ENCODE measurements around the gene ELFN2. TPM values are rescaled to one million over a fixed set of nuclear protein-coding genes. Genes with fewer than 3 reads are reported as not detected.

Gene ELFN2
- total RNA-seq, 1 donor from 2014 or later, result 0.82 TPM

DNA sequence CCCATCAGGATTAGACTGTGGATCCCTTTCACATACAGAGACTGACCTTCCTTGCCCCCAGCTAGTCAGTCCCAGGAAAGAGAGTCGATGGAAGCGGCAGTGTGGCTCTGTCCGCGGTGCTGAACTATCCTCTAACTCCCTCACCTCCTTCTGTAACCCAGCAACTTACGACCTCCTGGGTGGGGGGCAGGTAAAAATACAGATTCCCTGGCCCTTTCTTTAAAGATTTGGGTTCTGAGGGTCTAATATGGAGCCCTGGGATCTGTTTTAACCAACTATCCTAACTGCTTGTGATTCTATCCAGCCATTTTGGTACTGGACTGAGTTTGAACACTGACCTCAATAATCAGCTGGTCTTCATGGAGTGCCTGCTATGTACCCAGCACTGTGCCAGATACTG is 35.7 kb upstream of the ELFN2 start:
- H4K20me1 ChIP-seq (ENCODE audit: low read depth), result peaks cover 8% of the 10 kb centered on the region
- H3K27me3 ChIP-seq, result peaks cover 7% of the 10 kb centered on the region
- Mint-ChIP-seq H3K4me1 (peaks cover 15% of the 10 kb centered on the region), H3K36me3 (no peaks in the 10 kb centered on the region), H3K9me3 (peaks cover 2% of the 10 kb centered on the region), H3K27ac (no peak overlapping the region), H3K4me3 (no peak overlapping the region), H3K27me3 (ENCODE audit: insufficient read depth, low read depth) (peaks cover 30% of the 10 kb centered on the region)
- peak; percentile 86 for DNase-seq (ENCODE audit: low spot score)
- H3K36me3 ChIP-seq, result no peaks in the 10 kb centered on the region
- no peak overlapping the region for H3K9ac ChIP-seq
- no peaks in the 10 kb centered on the region for H3K9me3 ChIP-seq (ENCODE audit: low read depth)
- H3K4me2 ChIP-seq, result no peak overlapping the region
- TF ChIP-seq EZH2phosphoT487 (IDR thresholded peaks at IDR 0.05) (no peak), EZH2 (IDR thresholded peaks at IDR 0.05) (no peak)
- TF ChIP-seq, protein P1, sequence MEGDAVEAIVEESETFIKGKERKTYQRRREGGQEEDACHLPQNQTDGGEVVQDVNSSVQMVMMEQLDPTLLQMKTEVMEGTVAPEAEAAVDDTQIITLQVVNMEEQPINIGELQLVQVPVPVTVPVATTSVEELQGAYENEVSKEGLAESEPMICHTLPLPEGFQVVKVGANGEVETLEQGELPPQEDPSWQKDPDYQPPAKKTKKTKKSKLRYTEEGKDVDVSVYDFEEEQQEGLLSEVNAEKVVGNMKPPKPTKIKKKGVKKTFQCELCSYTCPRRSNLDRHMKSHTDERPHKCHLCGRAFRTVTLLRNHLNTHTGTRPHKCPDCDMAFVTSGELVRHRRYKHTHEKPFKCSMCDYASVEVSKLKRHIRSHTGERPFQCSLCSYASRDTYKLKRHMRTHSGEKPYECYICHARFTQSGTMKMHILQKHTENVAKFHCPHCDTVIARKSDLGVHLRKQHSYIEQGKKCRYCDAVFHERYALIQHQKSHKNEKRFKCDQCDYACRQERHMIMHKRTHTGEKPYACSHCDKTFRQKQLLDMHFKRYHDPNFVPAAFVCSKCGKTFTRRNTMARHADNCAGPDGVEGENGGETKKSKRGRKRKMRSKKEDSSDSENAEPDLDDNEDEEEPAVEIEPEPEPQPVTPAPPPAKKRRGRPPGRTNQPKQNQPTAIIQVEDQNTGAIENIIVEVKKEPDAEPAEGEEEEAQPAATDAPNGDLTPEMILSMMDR (IDR thresholded peaks at IDR 0.05), result no peak
- H3K4me1 ChIP-seq, result peaks cover 9% of the 10 kb centered on the region
- H2AFZ ChIP-seq (replicated peaks), result no peak overlapping the region
- H3K79me2 ChIP-seq (ENCODE audit: low read depth), result no peaks in the 10 kb centered on the region
- H3K27ac ChIP-seq, result no peak overlapping the region
- no peak overlapping the region for H3K4me3 ChIP-seq
- H3F3A ChIP-seq (ENCODE audit: low read depth), result no peaks in the 10 kb centered on the region

DNA sequence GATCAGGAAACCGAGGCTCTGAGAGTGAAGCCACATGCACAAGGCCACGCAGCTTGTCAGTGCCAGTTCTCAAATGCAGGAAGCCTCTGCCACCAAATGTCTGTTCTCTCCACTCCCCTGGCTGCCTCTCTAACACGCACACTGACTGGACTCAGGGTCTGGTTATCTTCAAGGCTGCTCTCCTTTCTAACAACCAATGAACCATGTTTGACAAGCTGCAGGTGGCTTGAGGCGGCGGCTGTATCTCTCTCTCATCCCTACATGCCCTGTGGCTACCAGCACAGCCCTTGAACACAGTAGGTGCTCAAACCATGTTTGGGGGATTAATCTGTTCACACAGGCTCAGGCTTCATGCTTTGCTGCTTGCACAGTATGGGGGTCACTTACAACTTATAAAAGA is 35.2 kb upstream of the ELFN2 start:
- Mint-ChIP-seq H3K36me3 (no peaks in the 10 kb centered on the region), H3K27ac (no peak overlapping the region), H3K27me3 (ENCODE audit: insufficient read depth, low read depth) (peaks cover 33% of the 10 kb centered on the region), H3K4me3 (no peak overlapping the region), H3K4me1 (peaks cover 18% of the 10 kb centered on the region), H3K9me3 (peaks cover 3% of the 10 kb centered on the region)
- H3K79me2 ChIP-seq (ENCODE audit: low read depth), result no peaks in the 10 kb centered on the region
- H3K4me2 ChIP-seq, result no peak overlapping the region
- TF ChIP-seq EZH2 (IDR thresholded peaks at IDR 0.05), result no peak
- no peak for TF ChIP-seq EZH2phosphoT487 (IDR thresholded peaks at IDR 0.05)
- TF ChIP-seq, protein P1 (IDR thresholded peaks at IDR 0.05), result no peak
- no peaks in the 10 kb centered on the region for H3K9me3 ChIP-seq (ENCODE audit: low read depth)
- no peak overlapping the region for H3K9ac ChIP-seq
- H3K27ac ChIP-seq, result no peak overlapping the region
- no peak overlapping the region for H3K4me3 ChIP-seq
- DNase-seq (ENCODE audit: low spot score), result no peak
- H4K20me1 ChIP-seq (ENCODE audit: low read depth), result peaks cover 8% of the 10 kb centered on the region
- H3F3A ChIP-seq (ENCODE audit: low read depth), result no peaks in the 10 kb centered on the region
- H2AFZ ChIP-seq (replicated peaks), result no peak overlapping the region
- H3K36me3 ChIP-seq, result no peaks in the 10 kb centered on the region
- H3K4me1 ChIP-seq, result peaks cover 4% of the 10 kb centered on the region
- peaks cover 8% of the 10 kb centered on the region for H3K27me3 ChIP-seq

GRCh38 chr22:37461961-37462360 is 34.7 kb upstream of the ELFN2 start:
- no peak overlapping the region for H3K4me3 Mint-ChIP-seq
- Histone ChIP-seq H3K4me2 (no peak overlapping the region), H3K79me2 (ENCODE audit: low read depth) (no peaks in the 10 kb centered on the region), H3K4me3 (no peak overlapping the region), H4K20me1 (ENCODE audit: low read depth) (peaks cover 10% of the 10 kb centered on the region), H3K27ac (no peak overlapping the region), H3K4me1 (no peaks in the 10 kb centered on the region), H3K27me3 (peaks cover 8% of the 10 kb centered on the region), H3K36me3 (no peaks in the 10 kb centered on the region), H3K9me3 (ENCODE audit: low read depth) (no peaks in the 10 kb centered on the region), H3F3A (ENCODE audit: low read depth) (no peaks in the 10 kb centered on the region), H3K9ac (no peak overlapping the region), H2AFZ (replicated peaks) (no peak overlapping the region)
- H3K4me1 Mint-ChIP-seq, result peaks cover 18% of the 10 kb centered on the region
- peaks cover 4% of the 10 kb centered on the region for H3K9me3 Mint-ChIP-seq
- TF ChIP-seq, protein P1 (IDR thresholded peaks at IDR 0.05), result no peak
- no peak for TF ChIP-seq EZH2 (IDR thresholded peaks at IDR 0.05)
- TF ChIP-seq EZH2phosphoT487 (IDR thresholded peaks at IDR 0.05), result no peak
- H3K36me3 Mint-ChIP-seq, result no peaks in the 10 kb centered on the region
- H3K27ac Mint-ChIP-seq, result no peak overlapping the region
- H3K27me3 Mint-ChIP-seq (ENCODE audit: insufficient read depth, low read depth), result peaks cover 34% of the 10 kb centered on the region
- no peak for DNase-seq (ENCODE audit: low spot score)

Data from neural progenitor cell (in vitro differentiated cells).